GM19467 (cell line): ENCODE data around the gene PDPK1.
"Not testable (repeated sequence)": the region's sequence is repeated elsewhere in the genome, so short reads cannot be mapped to it uniquely, and the experiment has no call there.

Source experiments
- ATAC-seq: cut with Tn5 transposase; IDR thresholded peaks from one replicate; pipeline ENCODE4 v1.9.1; 2021; ENCODE audit warnings: mild to moderate bottlenecking, moderate library complexity; ENCODE audit not compliant: unreplicated experiment

PDPK1 gene

GRCh38 chr16:2520784-2521531 is 16.9 kb upstream of the PDPK1 start:
- no peak for ATAC-seq

GRCh38 chr16:2523801-2524231 is 14.0 kb upstream of the PDPK1 start:
- no peak for ATAC-seq

- no peak for ATAC-seq
These were observed 13.4 kb upstream of the PDPK1 start for GRCh38 chr16:2524339-2524938.

- no peak for ATAC-seq
These were observed 11.7 kb upstream of the PDPK1 start for GRCh38 chr16:2526135-2526534.

- ATAC-seq: no peak
These were observed 10.6 kb upstream of the PDPK1 start for GRCh38 chr16:2527071-2527783.

GRCh38 chr16:2527784-2528100 is 10.1 kb upstream of the PDPK1 start:
- no peak for ATAC-seq

GRCh38 chr16:2528161-2529060 is 9.4 kb upstream of the PDPK1 start:
- no peak for ATAC-seq

- no peak for ATAC-seq
These were observed 8.5 kb upstream of the PDPK1 start for GRCh38 chr16:2529061-2529931.

GRCh38 chr16:2529961-2530628 is 7.7 kb upstream of the PDPK1 start:
- ATAC-seq: no peak

- no peak for ATAC-seq
These were observed 7.0 kb upstream of the PDPK1 start for GRCh38 chr16:2530629-2531318.

GRCh38 chr16:2531371-2531695 is 6.5 kb upstream of the PDPK1 start, which contains the start of gene CEMP1:
CEMP1 (minus strand) TSS chr16:2531408; CDS start chr16:2531073, 335 bp downstream.
- ATAC-seq: no peak

- peak; percentile 68 for ATAC-seq
These were observed 5.9 kb upstream of the PDPK1 start for GRCh38 chr16:2531696-2532493.

GRCh38 chr16:2532494-2533141 is 5.2 kb upstream of the PDPK1 start:
- no peak for ATAC-seq

- ATAC-seq: not testable (repeated sequence)
These were observed 4.6 kb upstream of the PDPK1 start for GRCh38 chr16:2533142-2533755.

GRCh38 chr16:2533912-2534311 is 3.9 kb upstream of the PDPK1 start:
- no peak for ATAC-seq

GRCh38 chr16:2534335-2534734 is 3.5 kb upstream of the PDPK1 start:
- ATAC-seq: not testable (repeated sequence)

GRCh38 chr16:2535625-2536013 is 2.2 kb upstream of the PDPK1 start:
- ATAC-seq: no peak
